ENCODE results near the gene UBE3B.

- no peak for TF ChIP-seq POLR2A (IDR thresholded peaks at IDR 0.05; ENCODE audit: extremely low read depth, insufficient read length)
- TF ChIP-seq MAX (IDR thresholded peaks at IDR 0.05; ENCODE audit: low read depth, low read length), result no peak
- TF ChIP-seq CTCF (IDR thresholded peaks at IDR 0.05; ENCODE audit: low read depth, low read length), result no peak
Observed at GRCh38 chr12:109496306-109496705, 18.9 kb downstream of the UBE3B start.

Data from NB4 (cell line).